Left renal pelvis (tissue), 4 donors: ENCODE results near the gene GPC1. TPM values are rescaled to one million over a fixed set of nuclear protein-coding genes. Genes with fewer than 3 reads are reported as not detected.

Experiments
- DNase-seq, 4 donors: peaks; one replicate each; pipeline ENCODE4 v3.0.0-alpha.2; 2013; ENCODE audit warnings: low read depth in 4 of 4, low spot score in 3 of 4
- polyA plus RNA-seq, 4 donors: library from polyadenylated mRNA; unstranded; fragments of 120-200 nt; gene quantifications; one replicate each; pipeline ENCODE4 v1.2.1, GENCODE V29; 2013; ENCODE audit not compliant: insufficient read length in 4 of 4

Gene GPC1
- polyA plus RNA-seq, 4 donors: 31.7 to 77.1 (median 38.3) TPM

DNA sequence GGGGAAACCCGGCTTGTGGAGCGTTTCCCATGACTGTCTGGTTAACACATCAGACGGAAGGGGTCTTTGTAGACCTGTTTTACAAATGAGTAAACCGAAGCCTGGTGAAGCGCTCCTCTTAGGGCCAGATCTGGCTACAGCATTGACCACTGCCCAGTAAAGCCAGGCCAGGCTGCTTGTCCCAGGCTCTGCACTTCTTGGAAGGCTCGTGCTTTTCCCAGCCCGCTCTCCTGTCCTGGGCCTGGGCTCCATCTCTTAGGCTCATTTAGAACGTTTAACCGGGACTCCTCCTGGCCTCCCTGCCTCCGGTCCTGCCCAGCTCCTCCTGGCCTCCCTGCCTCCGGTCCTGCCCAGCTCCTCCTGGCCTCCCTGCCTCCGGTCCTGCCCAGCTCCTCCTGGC lies 4.8 kb downstream of the GPC1 start:
- DNase-seq: no peak

DNA sequence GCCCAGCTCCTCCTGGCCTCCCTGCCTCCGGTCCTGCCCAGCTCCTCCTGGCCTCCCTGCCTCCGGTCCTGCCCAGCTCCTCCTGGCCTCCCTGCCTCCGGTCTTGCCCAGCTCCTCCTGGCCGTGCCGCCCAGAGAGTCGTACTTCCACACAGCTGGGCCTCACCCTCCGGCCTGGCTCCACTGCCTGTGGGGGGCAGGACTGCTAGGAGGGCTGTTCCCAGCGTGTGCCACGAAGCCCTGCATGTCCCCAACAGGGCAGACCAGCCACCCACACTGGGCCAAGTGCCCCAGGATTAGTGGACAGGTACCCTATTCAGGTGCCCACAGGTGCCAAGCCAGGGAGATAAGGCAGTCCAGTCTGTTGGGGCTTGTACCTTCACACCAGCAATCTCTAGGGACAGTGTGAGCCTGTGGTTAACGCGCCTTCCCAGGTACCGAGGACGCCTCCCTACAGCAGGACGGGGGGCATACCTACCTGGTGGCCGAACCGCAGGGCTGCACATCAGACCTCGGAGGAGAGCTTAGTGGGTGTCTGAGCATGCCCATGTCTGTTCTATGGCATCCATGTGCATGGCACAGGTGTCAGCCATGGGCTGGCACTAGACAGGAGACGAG lies 5.3 kb downstream of the GPC1 start:
- DNase-seq: no peak

DNA sequence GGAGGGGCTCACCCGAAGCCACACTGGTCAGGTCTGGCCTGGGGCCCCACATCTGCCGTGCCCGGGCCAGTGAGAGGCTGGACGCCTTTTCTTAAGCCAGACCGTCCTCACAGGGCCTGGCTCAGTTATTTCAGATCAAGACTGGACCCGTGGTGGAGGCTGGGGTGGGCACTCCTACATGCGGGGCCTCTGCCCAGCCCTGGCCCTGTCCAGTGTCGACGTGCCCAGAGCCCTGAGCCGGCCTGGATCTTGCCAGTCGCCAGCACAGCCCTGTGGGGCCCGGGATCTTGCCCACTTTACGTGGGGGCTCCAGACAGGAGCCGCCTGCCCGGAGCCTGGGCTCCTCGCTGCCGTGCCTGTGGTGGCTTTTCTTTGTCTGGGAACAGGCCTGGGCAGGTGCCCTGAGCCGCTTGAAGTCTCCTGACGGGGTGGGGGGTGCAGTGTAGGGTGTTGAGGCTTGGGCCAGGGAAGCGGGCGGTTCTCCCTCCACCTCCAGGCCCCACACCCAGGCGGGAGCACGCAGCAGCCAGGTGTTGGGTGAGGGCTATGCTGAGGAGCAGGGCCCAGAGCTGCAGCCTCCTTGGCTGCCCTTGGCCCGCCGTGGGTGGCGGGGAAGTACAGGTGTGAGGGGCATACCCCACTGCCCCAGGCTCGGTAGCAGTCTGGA lies 6.0 kb downstream of the GPC1 start:
- no peak for DNase-seq

DNA sequence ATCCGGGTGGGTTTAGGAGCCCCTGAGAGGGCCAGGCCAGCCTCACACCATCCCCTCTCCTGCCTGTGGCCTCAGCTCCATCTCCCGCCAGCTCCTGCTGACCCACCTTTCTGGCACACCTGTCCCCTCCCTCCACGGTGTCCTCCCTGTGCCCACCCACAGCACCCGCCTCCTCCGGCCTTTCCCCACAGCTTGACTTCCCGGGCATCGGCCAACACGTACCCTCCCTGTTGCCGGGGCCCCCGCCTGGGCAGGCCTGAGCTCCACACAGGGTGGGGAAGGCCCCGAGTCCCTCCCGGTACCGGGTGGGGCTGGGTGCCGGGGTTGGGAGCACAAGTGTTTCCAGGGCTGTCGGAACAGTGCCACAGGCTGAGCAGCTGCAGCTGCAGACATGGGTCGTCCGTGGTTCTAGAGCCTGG lies 6.5 kb downstream of the GPC1 start:
- DNase-seq: no peak

DNA sequence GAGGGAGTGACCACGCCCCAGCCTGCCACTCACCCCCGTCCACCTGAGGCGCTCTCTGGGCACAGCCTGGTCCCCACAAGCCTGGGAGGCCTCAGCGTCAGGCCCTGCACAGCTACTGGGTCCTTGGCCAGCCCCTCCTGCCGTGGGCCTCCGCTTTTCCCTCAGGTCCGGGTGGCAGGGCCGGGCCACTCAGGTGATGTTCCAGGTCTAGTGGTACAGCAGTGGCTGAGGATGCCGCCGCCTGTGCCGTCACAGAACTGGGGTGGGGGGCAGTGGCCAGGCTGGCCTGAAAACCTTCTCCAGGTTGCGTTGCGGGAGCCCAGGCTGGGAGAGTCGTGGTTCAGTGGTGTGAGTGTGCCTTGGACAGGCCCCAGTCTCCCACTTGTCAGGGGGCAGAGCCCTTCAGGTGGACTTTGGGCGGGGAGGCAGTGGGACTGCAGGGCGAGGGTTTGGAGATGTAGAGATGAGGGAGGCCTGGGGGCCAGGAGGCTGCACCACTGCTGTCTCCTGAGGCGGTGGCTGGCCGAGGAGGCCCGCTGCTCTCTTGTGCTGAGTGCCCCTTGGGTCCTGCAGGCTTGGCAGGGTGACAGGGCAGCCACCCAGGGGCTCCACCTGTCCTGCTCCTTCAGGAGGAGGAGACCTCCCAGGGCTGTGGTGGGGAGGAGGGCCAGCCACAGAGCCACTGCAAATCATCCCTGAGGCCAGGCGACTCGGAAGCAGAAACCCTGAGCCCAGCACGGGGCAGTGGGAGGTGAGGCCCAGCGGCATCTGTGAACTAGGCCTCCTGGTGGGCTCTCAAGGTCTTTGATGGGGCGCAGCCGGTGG lies 7.6 kb downstream of the GPC1 start:
- no peak for DNase-seq

DNA sequence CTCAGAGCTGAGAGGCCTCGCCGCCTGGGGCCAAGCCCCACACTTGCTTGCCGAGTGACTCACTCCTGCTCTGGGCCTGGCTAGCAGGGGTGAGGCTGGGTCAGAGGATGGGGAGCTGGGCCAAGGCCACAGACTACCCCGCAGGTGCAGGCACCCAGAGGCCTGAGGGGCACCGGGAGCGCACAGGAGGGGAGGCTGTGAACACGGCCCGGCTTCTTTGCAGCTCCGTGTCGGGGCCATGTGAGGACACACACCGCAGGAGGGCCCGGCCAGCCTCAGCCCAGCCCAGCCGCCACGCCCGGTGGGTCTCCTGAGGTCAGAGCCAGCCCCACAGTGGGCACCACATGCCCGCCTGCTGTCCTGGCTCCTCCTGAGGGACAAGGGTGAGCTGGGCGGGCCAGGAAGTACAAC lies 8.4 kb downstream of the GPC1 start:
- DNase-seq: no peak

DNA sequence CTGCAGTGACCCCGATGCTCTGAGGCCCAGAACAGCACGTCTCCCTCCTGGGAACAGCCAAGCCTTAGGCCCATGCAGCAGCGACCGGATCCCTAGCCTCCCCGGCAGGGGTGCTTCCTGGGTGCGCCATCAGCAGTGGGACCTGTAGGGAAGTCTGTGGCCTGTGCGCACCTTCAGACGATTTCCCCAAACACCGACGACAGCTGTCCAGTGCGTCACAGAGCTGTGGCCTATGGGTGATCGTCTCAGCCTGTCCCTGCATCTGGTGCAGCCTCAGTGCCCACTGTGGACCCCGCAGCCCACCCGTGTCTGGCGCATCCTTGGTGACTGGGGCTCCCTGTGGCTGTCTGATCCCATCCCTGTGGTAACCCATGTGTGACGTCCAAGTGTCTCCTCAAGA lies 9.0 kb downstream of the GPC1 start:
- DNase-seq: no peak

DNA sequence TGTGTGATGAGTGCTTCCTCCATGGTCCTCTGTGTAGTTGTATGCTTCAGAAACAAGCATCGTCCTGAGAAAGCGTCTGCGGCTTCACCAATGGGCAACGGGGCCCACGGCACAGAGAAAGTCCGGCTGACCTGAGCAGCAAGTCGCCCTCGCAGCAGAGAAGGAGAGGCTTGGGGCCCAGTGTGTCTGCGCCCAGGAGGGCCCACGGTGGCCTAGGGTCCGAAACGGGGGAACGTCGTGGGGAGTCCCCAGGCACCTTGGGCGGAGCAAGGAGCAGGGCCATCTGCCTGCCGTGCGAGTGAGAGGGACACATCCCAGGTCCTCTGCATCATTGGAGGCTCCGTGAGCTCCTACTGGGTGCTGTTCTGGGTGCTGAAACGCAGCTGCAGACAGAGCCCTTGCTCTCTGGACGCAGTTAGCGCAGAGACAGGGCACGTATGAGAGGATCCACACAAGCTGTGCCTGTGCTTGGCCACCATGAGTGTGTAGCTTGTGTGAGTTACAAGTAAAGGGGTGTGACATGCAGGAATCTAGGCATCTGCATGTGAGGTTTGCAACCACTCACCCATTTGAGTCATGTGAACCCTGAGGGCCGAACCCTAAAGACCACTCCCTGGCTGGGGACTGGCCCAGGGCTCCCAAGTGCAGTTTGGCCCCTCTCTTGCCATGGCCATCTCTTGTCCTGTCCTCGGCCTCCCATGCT lies 10.6 kb downstream of the GPC1 start:
- DNase-seq: no peak

DNA sequence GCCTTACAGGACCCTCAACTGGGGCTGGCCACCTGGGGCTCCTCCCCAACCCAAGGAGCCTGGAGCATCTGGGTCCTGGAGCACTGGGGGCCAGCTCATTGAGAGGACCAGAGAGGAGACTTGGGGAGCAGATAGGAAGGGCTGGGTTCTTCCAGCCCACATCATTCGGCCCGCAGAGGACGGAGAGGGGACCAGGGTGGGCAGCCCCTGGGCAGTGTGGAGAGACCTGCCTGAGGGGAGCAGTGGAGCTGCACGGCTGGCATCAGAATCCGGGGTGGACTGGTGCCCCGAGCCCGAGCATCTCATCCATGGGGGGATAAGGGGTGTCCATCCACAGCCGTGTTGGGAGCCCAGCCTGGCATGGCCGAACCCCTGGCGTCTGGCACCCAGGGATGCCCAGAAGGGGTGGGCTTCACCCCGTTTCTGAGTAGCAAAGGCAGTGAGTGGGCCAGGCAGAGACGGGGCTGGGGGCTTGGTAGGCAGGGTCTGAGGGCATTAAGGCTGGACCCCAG lies 11.3 kb downstream of the GPC1 start:
- DNase-seq: no peak

DNA sequence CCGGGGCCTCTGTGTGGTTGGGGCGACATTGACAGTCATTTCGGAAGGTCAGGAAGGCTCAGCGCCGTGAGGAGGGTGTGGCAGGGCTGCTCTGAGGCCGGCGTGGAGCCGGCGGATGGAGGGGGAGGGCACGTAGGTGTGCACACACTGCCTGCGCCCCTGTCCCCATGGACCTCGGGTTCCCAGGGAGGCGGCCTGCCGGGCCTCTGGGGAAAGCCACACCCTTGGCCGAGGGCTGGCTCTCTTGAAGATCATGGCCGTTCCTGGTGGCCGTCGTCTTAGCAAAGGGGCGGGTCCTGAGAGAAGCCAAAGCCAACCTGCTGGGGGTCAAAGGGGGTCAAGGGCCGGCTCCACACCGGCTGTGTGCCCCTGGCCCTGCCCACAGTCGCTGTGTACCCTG lies 11.9 kb downstream of the GPC1 start:
- DNase-seq: no peak

DNA sequence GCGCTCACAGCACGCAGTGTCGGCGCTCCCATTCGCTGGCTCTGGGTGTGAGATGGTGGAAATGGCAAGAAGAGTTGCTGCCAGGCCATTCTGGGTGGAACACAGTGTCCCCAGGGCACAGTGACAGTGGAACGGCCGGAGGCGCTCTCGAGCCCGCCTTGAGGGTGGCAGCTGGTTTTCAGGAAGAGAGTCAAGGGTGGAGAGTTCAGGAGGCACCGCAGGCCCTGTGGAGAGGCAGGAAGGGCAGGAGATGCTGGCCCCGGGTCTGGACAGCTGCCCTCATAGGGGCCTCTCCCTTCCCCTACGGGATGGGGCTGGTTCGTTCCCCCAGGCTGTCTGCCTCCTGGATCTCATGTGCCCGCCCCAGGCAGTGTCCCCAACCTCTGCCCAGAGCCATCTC lies 12.5 kb downstream of the GPC1 start:
- DNase-seq: no peak

DNA sequence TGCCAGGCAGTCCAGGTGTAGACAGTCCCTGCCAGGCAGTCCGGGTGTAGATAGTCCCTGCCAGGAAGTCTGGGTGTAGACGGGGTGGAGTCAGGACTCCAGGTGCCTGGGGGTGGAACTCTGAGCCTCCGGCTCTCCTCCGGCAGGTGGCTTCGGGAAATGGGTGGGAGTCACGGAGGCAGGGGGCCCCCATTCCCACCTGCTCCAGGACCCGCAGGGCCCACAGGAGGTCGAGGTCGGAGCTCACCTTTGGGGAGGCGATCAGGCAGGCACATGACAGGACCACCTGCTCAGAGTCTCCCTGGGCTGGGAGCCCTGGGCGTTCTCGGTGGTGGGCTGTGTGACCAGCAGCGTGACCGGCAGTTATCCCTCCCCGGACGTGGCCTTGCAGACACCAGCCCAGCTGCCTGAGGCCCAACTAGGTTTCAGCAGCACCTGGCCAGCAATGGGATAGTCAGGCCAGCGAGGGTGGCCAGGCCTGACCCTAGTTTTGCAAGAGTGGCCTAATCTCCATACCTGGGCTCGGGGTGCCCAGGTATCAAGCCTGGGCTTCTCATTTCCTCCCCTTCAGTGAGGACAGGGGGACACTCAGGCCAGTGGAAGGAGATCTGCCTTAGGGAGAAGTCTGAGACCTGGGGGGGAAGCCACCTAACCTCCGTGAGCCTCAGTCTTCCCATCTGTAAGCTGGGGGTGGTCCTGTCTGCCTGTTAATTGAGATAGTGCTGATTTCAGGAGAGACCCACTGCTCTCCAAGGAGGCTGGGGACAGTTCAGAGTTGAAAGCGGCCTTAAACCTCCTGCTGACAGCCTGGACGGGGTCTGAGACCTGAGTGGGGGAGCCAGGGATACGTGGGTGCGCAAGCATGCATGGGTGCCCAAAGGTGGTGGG lies 13.2 kb downstream of the GPC1 start:
- no peak for DNase-seq

DNA sequence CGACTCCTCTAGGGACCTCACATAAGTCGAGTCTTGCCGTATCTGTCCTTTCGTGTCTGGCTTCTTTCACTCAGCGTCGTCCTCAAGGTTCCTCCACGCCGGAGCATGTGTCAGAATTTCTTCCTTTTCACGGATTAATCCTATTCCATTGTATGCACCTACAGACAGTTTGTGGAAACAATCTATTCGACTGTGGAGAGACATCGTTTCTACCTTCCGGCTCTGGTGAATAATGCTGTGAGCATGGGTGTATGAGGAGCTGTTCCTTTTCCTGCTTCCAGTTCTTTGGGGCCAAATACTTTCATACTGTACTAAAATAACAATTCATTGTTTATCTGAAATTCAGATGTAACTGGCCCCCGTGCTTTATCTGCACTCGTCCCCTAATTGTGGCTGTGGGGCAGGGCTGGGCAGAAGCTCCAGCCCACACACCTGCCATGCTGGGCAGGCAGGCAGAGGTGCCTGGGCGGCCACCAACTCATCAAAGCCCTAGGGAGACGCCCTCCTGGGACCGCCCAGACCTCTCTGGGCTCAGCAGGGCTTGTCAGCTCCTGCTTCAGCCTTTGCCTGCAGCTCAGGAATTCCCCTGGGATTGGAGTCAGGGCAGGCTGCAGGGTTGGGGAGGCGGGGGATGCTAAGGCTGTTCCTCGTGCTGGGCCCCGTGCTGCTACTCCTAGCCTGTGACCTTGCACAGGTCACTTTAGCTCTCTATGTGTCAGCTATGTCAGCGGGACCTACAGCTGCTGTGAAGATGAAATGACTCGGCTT lies 14.5 kb downstream of the GPC1 start:
- DNase-seq: no peak

DNA sequence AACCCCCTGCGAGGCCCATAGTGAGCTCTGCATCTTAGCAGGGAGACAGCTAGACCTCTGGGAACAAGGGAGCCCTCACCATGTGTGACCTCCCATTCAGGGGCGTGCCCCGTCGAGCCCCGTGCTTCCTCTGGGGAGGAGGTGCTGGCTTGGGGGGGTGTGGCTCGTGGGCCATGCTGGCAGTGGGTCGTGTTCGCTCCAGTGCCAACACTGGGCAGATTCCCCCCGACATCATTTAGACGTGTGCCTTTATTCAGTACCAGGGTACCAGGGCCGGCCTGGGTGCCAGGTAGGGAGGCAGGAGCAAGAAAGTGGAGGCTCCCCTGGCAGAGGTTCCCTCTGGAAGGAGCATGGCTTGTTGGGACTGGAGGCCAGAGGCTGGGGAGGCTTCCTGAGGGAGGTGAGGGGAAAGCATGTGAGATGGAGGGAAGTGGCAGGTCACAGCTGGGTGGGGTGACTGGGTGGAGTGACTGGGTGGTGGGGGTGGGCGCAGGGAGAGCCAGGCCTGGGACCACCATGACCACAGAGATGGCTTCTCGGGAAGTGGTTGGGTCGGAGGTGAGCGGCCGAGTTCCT lies 15.2 kb downstream of the GPC1 start:
- DNase-seq: no peak

DNA sequence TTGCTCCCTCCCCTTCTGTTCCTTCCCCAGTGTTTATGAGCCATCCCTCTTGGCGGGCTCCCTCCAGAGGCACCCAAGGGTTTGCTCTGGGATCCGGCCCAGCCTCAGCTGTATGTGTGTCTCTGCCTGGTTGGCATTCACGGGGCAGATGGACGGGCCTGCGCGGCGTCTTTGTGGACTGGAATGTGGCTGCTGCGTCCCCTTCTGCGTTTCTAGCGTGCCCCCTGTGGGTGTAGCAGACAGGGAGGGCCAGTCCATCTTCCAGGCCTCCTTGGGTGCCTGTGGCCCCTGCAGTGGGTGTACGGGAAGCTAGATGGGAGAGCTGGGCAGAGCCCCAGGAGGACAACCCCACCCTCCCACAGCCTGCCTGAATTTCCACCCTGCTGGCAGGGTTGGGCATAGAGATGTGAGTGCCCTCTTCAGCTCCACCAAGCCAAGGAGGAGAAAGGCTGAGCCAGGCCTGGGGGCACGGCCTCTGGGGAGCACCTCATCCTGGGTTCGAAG lies 15.7 kb downstream of the GPC1 start:
- no peak for DNase-seq

DNA sequence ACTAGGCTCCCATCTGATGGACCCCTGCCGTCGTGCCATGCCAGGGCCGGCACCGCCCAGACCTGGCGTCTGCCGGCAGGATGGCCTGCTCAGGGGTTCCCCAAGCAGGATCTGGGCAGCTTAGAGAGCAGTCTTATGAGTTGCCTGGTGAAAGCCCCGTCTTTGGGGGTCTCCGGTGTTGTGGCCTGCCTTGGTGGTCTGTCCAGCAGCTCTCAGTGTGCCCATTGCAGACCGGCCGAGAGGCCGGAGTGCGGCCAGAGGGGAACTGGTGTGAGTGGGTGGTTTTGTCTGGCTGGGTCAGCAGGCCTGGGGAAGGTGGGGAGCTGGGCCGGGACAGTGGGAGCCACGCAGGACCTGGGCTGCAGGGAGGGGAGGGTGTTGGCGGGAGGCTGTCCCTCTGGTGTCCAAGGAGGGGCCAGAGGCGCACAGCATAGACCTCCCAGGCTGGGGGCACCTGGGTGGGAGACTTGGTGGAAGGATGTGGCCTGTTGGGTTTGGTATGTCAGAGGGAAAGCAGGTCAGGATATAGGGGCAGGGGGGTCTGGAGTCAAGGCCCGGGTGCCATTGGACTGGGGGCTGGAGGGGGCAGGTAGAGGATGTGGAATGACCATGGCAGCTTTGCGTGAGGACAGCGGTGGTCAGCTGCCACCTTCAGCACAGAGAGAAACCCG lies 16.5 kb downstream of the GPC1 start:
- DNase-seq: no peak

DNA sequence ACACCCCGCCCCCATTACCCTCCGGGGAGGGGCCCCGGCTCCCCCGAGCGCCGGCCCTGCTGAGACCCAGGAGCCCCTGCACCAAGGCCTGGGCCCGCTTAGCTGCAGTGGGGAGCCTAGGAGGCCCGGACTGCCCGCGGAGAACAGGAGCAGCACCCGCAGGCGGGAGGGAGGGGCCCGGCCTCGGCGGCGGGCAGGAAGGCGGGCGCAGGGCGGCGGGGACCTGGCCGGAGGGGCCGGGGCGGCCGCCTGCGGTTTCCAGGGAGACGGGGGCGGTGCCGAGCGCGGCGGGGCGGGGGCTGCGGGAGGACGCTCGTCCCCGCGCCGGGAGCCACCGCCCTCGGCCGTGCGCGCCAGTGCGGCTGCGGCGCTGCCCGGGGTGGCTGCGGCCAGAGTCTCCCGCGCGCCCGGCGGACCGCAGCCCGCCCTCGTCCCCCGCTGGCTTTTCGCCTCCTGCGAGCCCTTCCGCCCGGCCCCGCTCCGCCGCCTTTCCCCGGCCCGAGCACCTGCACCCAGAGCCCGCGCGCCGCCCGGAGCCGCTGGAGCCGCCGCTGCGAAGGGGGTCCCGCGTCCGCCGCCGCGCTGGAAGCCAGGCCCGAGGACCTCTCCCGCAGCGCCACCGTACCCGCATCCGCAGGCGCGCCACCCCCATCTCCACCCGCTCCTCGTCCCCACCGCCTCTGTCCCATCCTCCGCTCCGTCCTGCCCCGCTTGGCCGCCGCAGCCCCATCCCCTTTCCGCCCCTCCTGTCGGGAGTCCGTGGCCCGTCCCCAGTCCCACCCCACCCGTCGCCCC lies 17.2 kb downstream of the GPC1 start:
- DNase-seq: no peak
